HG03196 (cell line): ENCODE measurements around the gene CAB39L.
"Not testable (repeated sequence)": the region's sequence is repeated elsewhere in the genome, so short reads cannot be mapped to it uniquely, and the experiment has no call there.

ENCODE experiments used
- ATAC-seq: cut with Tn5 transposase; IDR thresholded peaks from one replicate; pipeline ENCODE4 v1.9.1; 2021; ENCODE audit not compliant: unreplicated experiment

The CAB39L gene

GRCh38 chr13:49294723-49295122 is 149.1 kb downstream of the CAB39L start:
- ATAC-seq: not testable (repeated sequence)

DNA sequence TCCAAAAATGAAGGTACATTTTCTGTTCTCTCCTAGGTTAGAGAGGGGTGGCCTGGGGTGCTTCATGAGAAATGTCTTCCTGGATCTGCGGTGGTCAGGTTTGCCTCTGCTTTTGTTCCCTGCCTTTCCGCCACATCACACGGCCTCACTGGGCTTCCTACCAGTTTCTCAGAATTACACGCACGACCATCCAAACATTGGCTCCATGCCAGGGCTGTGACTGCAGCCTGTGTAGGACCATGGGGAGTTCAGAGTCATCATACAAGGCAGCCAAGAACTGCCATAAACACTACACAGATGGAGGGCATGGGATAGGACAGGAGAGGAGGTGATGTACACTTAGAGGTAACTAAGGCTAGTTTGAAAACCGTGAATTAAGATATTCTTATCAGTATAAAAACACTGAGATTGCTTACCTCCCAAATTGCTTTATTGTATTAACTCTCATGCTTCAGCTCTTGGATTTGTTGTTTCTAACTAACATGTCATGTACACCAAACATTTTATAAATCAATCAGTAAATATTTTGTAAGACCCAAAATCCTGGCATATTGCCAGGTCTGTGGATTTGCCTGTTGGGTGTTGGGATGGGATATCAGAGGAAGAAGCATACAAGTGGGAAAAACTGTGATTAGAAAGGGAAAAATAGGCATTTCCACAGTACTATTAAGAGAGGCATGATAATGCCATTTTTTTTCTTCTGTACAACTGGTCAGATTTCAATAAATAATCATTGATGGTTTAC is 150.9 kb downstream of the CAB39L start:
- ATAC-seq: no peak

DNA sequence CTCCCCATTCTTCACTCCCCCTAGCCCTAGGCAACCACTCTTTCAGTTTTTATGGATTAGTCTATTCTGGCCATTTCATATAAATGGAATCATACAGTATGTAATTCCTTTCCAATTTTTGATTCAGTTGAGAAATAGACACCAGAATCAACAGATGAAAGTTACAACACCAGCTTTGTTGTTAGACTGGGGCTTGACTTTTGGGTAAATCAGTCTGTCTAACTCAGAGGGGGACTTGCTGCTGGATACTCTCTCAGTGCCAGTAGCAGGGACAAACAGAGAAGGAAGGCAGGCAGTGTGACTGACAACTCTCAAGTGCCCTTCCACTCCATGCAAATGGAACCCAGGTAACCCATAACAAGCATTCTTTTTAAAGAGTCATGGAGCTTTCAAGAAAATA is 155.4 kb downstream of the CAB39L start:
- no peak for ATAC-seq

DNA sequence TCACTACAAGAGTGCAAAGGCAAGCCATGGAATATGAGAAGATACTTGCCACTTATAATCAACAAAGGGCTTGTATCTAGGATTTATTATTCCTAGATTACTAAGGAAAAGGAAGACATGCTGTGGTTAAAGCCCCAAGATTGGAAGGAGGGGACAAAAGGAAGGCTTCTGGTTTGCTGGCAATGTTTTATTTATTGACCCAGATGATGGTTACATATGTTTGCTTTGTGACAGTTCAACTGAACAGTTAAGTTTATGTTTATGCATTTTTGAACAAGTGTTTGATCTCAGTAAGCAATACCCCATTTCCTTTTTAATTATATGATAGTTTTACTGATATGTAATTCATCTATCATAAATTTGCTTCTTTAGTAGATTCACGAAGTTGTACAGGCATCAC is 155.9 kb downstream of the CAB39L start:
- ATAC-seq: no peak

GRCh38 chr13:49279885-49280284 is 164.0 kb downstream of the CAB39L start:
- ATAC-seq: no peak

DNA sequence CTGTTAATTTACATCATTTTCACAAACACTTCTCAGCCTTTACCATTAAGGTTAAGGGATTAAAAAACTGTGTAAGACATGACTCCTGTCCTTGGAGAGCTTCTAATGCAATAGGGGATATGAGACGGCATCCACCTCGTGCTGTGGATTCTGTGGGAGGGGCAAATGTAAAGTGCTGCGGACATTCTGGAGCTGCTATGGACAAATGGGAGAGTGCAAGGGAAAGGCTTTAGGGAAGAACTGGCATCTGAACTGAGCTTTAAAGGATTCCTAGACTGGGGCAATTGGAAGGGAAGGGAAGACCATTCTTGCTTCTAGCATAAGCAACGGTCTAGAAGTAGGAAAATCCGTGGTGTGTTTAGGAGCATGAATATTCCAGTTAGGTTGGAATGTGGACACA is 164.8 kb downstream of the CAB39L start:
- ATAC-seq: no peak

GRCh38 chr13:49278211-49278610 is 165.7 kb downstream of the CAB39L start:
- no peak for ATAC-seq

- no peak for ATAC-seq
Measured at GRCh38 chr13:49272296-49272695, 171.6 kb downstream of the CAB39L start.

DNA sequence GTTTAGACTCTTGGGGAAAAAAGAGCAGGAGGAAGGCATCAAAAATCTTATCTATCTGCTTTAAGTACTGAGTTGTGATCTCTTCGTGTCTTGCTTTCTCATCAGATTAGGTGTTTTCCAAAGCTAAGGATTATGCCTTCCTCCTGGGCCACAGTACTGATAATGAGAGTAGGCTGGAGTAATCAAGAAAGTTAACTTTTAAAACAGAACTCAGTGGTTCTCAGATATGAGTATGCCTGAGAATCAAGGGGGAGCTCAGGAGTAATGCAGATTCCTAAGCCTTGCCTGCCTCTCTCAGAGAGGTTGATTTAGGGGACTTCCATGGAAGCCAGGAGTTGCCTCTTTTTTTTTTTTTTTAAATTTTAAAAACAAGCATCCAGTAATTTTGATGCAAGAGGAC is 172.6 kb downstream of the CAB39L start:
- ATAC-seq: no peak

- no peak for ATAC-seq
Measured at GRCh38 chr13:49265822-49266221, 178.0 kb downstream of the CAB39L start.

- no peak for ATAC-seq
Measured at GRCh38 chr13:49262634-49263033, 181.2 kb downstream of the CAB39L start.

DNA sequence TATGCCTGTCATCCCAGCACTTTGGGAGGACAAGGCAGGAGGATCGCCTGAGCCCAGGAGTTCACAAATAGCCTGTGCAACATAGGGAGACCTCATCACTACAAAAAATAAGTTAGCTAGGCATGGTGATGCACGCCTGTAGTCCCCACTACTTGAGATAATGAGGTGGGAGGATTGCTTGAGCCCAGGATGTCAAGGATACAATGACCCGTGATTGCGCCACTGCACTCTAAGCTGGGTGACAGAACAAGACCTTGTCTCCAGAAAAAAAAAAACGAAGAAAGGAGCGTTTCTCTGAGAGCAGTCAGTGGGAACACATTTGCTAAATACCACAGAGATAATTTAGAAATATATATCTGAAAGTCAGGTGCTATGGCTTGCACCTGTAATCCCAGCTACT is 184.3 kb downstream of the CAB39L start:
- no peak for ATAC-seq
